Measurements from ENCODE around the gene HDAC2.
"Not testable (repeated sequence)": the region's sequence is repeated elsewhere in the genome, so short reads cannot be mapped to it uniquely, and the experiment has no call there.

Gene HDAC2

GRCh38 chr6:113970805-113971676 lies at the start of gene HDAC2:
Gene HDAC2, minus strand, starts transcription at chr6:113971148. Its CDS starts 240 bp downstream, at chr6:113970908.
- no peak for FAIRE-seq

- no peak for FAIRE-seq
These were observed 49.2 kb upstream of the HDAC2 start for GRCh38 chr6:114020196-114020595.

GRCh38 chr6:114017146-114017545 lies 46.2 kb upstream of the HDAC2 start:
- not testable (repeated sequence) for FAIRE-seq

- FAIRE-seq = not testable (repeated sequence)
These were observed 43.2 kb upstream of the HDAC2 start for GRCh38 chr6:114014106-114014505.

GRCh38 chr6:114011486-114011885 lies 40.5 kb upstream of the HDAC2 start:
- not testable (repeated sequence) for FAIRE-seq

GRCh38 chr6:114010540-114010939 lies 39.6 kb upstream of the HDAC2 start:
- no peak for FAIRE-seq

- FAIRE-seq = no peak
These were observed 38.2 kb upstream of the HDAC2 start for GRCh38 chr6:114009192-114009591.

GRCh38 chr6:114008331-114008730 lies 37.4 kb upstream of the HDAC2 start:
- FAIRE-seq = no peak

- FAIRE-seq = no peak
These were observed 36.6 kb upstream of the HDAC2 start for GRCh38 chr6:114007516-114007915.

- FAIRE-seq = no peak
These were observed 30.4 kb upstream of the HDAC2 start for GRCh38 chr6:114001354-114001753.

- no peak for FAIRE-seq
These were observed 29.1 kb upstream of the HDAC2 start for GRCh38 chr6:114000069-114000468.

GRCh38 chr6:113999284-113999683 lies 28.3 kb upstream of the HDAC2 start:
- FAIRE-seq = no peak

- no peak for FAIRE-seq
These were observed 27.9 kb upstream of the HDAC2 start for GRCh38 chr6:113998811-113999210.

- FAIRE-seq = no peak
These were observed 26.2 kb upstream of the HDAC2 start for GRCh38 chr6:113997116-113997515.

GRCh38 chr6:113995634-113996033 lies 24.7 kb upstream of the HDAC2 start:
- FAIRE-seq = no peak

GRCh38 chr6:113994934-113995342 lies 24.0 kb upstream of the HDAC2 start:
- FAIRE-seq = no peak

GRCh38 chr6:113989675-113990074 lies 18.7 kb upstream of the HDAC2 start:
- no peak for FAIRE-seq

- not testable (repeated sequence) for FAIRE-seq
These were observed 11.7 kb upstream of the HDAC2 start for GRCh38 chr6:113982675-113983074.

- FAIRE-seq = no peak
These were observed 11.2 kb upstream of the HDAC2 start for GRCh38 chr6:113982055-113982550.

- FAIRE-seq = no peak
These were observed 10.1 kb upstream of the HDAC2 start for GRCh38 chr6:113980937-113981554.

GRCh38 chr6:113979937-113980336 lies 9.0 kb upstream of the HDAC2 start:
- no peak for FAIRE-seq

- FAIRE-seq = no peak
These were observed 7.2 kb upstream of the HDAC2 start for GRCh38 chr6:113978084-113978675.

GRCh38 chr6:113976806-113977205 lies 5.9 kb upstream of the HDAC2 start:
- no peak for FAIRE-seq

- FAIRE-seq = no peak
These were observed 793 bp upstream of the HDAC2 start for GRCh38 chr6:113971741-113972140.
